ENCODE measurements around the gene KCTD6.

The KCTD6 gene

GRCh38 chr3:58474967-58475578 is 16.8 kb upstream of the KCTD6 start:
- TF ChIP-seq FOXP2 (optimal IDR thresholded peaks at IDR 0.05; ENCODE audit: borderline replicate concordance, extremely low read depth, extremely low read length, insufficient read depth) (no peak), TAF1 (IDR thresholded peaks at IDR 0.05; ENCODE audit: borderline replicate concordance, insufficient read depth, low read length) (no peak), POLR2AphosphoS5 (IDR thresholded peaks at IDR 0.05; ENCODE audit: low read depth, low read length) (no peak), SIN3A (IDR thresholded peaks at IDR 0.05; ENCODE audit: borderline replicate concordance, insufficient read depth, low read length) (no peak), REST (IDR thresholded peaks at IDR 0.05; ENCODE audit: insufficient read depth in 1 of 2, low read depth in 2 of 2, low read length in 2 of 2) (no peak)

- TF ChIP-seq SIN3A (IDR thresholded peaks at IDR 0.05; ENCODE audit: borderline replicate concordance, insufficient read depth, low read length) (no peak), TAF1 (IDR thresholded peaks at IDR 0.05; ENCODE audit: borderline replicate concordance, insufficient read depth, low read length) (no peak), FOXP2 (optimal IDR thresholded peaks at IDR 0.05; ENCODE audit: borderline replicate concordance, extremely low read depth, extremely low read length, insufficient read depth) (no peak), POLR2AphosphoS5 (IDR thresholded peaks at IDR 0.05; ENCODE audit: low read depth, low read length) (no peak), REST (IDR thresholded peaks at IDR 0.05; ENCODE audit: insufficient read depth in 1 of 2, low read depth in 2 of 2, low read length in 2 of 2) (no peak)
Measured at GRCh38 chr3:58478781-58479180, 13.1 kb upstream of the KCTD6 start.

GRCh38 chr3:58480309-58480708 is 11.6 kb upstream of the KCTD6 start:
- TF ChIP-seq SIN3A (IDR thresholded peaks at IDR 0.05; ENCODE audit: borderline replicate concordance, insufficient read depth, low read length) (no peak), TAF1 (IDR thresholded peaks at IDR 0.05; ENCODE audit: borderline replicate concordance, insufficient read depth, low read length) (no peak), REST (IDR thresholded peaks at IDR 0.05; ENCODE audit: insufficient read depth in 1 of 2, low read depth in 2 of 2, low read length in 2 of 2) (no peak), POLR2AphosphoS5 (IDR thresholded peaks at IDR 0.05; ENCODE audit: low read depth, low read length) (no peak), FOXP2 (optimal IDR thresholded peaks at IDR 0.05; ENCODE audit: borderline replicate concordance, extremely low read depth, extremely low read length, insufficient read depth) (no peak)

- TF ChIP-seq SIN3A (IDR thresholded peaks at IDR 0.05; ENCODE audit: borderline replicate concordance, insufficient read depth, low read length) = no peak
- TF ChIP-seq TAF1 (IDR thresholded peaks at IDR 0.05; ENCODE audit: borderline replicate concordance, insufficient read depth, low read length) = no peak
- TF ChIP-seq POLR2AphosphoS5 (IDR thresholded peaks at IDR 0.05; ENCODE audit: low read depth, low read length) = no peak
- no peak for TF ChIP-seq REST (IDR thresholded peaks at IDR 0.05; ENCODE audit: insufficient read depth in 1 of 2, low read depth in 2 of 2, low read length in 2 of 2)
- no peak for TF ChIP-seq FOXP2 (optimal IDR thresholded peaks at IDR 0.05; ENCODE audit: borderline replicate concordance, extremely low read depth, extremely low read length, insufficient read depth)
Measured at GRCh38 chr3:58482917-58483636, 8.8 kb upstream of the KCTD6 start.
